Endothelial cell of umbilical vein (primary cell): ENCODE data around the gene CRACR2A. TPM values are rescaled to one million over a fixed set of nuclear protein-coding genes. Genes with fewer than 3 reads are reported as not detected.

ENCODE experiments used
- BruUV-seq: library from RNA; stranded (reverse); fragments of 400-500 nt; replicated peaks from 2 replicates; lab custom pipeline; 2021; lab: Mats Ljungman, UMichigan
- CTCF ChIA-PET: fragments of 300-600, 350-600 bp; sonication (Branson Sonifier 250); formaldehyde crosslinking; loops from one replicate; lab custom pipeline; 2021; ENCODE audit warnings: antibody characterized with exemption, inconsistent platforms; lab: Charles Lee
- POLR2A ChIA-PET: fragments of 300-600, 350-600 bp; sonication (Branson Sonifier 250); formaldehyde crosslinking; loops from one replicate; lab custom pipeline; 2021; ENCODE audit warnings: antibody characterized with exemption, inconsistent platforms; lab: Charles Lee
- DNase-seq: peaks from one replicate; pipeline ENCODE4 v3.0.0-alpha.2; 2011; ENCODE audit warnings: low read depth, low spot score
- FAIRE-seq: peaks from 2 replicates; lab custom pipeline; 2011; peaks lifted over from hg19 to GRCh38; lab: Jason Lieb, UNC
- H2AFZ ChIP-seq: 2 replicates; pipeline ENCODE4 v1.6.0; 2012; ENCODE audit warnings: low read depth, low read length, control low read depth, inconsistent platforms
- H3K27ac ChIP-seq: 2 replicates; pipeline ENCODE4 v1.5.1; 2011; ENCODE audit warnings: low read depth, mild to moderate bottlenecking, control low read depth, low read length, moderate library complexity; ENCODE audit not compliant: insufficient read depth
- H3K27me3 ChIP-seq, 2 experiments: 2 replicates each; pipeline versions ENCODE4 v1.6.0 to v1.6.1; 2011; ENCODE audit warnings: low read length in 2 of 2, mixed read lengths in 1 of 2; ENCODE audit not compliant: control insufficient read depth in 2 of 2, insufficient read depth in 2 of 2
- H3K36me3 ChIP-seq, 2 experiments: 2 replicates in 1 of 2; 3 replicates in 1 of 2; pipeline ENCODE4 v1.5.1; 2011; ENCODE audit warnings: low read length in 2 of 2, mild to moderate bottlenecking in 1 of 2, moderate library complexity in 1 of 2; ENCODE audit not compliant: control insufficient read depth in 2 of 2, insufficient read depth in 2 of 2; ENCODE audit errors: extremely low read depth in 1 of 2
- H3K4me1 ChIP-seq: 3 replicates; pipeline ENCODE4 v1.5.1; 2011; ENCODE audit warnings: mild to moderate bottlenecking, low read length; ENCODE audit not compliant: control insufficient read depth, insufficient read depth; ENCODE audit errors: extremely low read depth
- H3K4me2 ChIP-seq: 2 replicates; pipeline ENCODE4 v1.6.1; 2011; ENCODE audit warnings: low read length, control low read depth, mixed read lengths; ENCODE audit not compliant: insufficient read depth
- H3K4me3 ChIP-seq, 3 experiments: fragments of 200-600 bp in 1 of 3; sonication (generic), shearing (Covaris generic) in 1 of 3; replicated peaks in 1 of 3; 2 replicates each; pipeline ENCODE4 v1.5.1; 2011 to 2016; ENCODE audit warnings: control low read depth in 3 of 3, low read length in 3 of 3, mild to moderate bottlenecking in 2 of 3, inconsistent platforms in 1 of 3, low read depth in 1 of 3, moderate library complexity in 1 of 3; ENCODE audit not compliant: insufficient read depth in 1 of 3
- H3K79me2 ChIP-seq: 2 replicates; pipeline ENCODE4 v1.6.0; 2012; ENCODE audit warnings: low read length, inconsistent platforms; ENCODE audit not compliant: control insufficient read depth, insufficient read depth
- H3K9ac ChIP-seq: replicated peaks from 2 replicates; pipeline ENCODE3; 2011; ENCODE audit warnings: low read length, control low read depth; ENCODE audit not compliant: insufficient read depth; ENCODE audit errors: extremely low read depth
- H3K9me1 ChIP-seq: replicated peaks from 3 replicates; pipeline ENCODE4 v1.6.0; 2011; ENCODE audit warnings: mild to moderate bottlenecking, low read length; ENCODE audit not compliant: control insufficient read depth, insufficient read depth; ENCODE audit errors: extremely low read depth
- H3K9me3 ChIP-seq: replicated peaks from 2 replicates; pipeline ENCODE4 v1.5.1; 2012; ENCODE audit warnings: low read length, inconsistent platforms; ENCODE audit not compliant: control insufficient read depth, insufficient read depth
- H4K20me1 ChIP-seq: replicated peaks from 2 replicates; pipeline ENCODE3; 2011; ENCODE audit warnings: mild to moderate bottlenecking, low read length; ENCODE audit not compliant: control insufficient read depth, insufficient read depth; ENCODE audit errors: extremely low read depth
- CTCF ChIP-seq, 2 donors: IDR thresholded peaks; 1 replicate in 1 of 2; 2 replicates in 1 of 2; pipeline ENCODE4 v1.5.1; 2011; ENCODE audit warnings: low read length in 2 of 2, mild to moderate bottlenecking in 2 of 2, moderate library complexity in 2 of 2, control low read depth in 1 of 2, inconsistent platforms in 1 of 2, low read depth in 1 of 2; ENCODE audit not compliant: insufficient read depth in 1 of 2; ENCODE audit errors: extremely low read depth in 1 of 2
- EZH2 ChIP-seq: IDR thresholded peaks from 2 replicates; pipeline ENCODE4 v1.6.1; 2012; ENCODE audit warnings: borderline replicate concordance, low read depth, mild to moderate bottlenecking, moderate library complexity, low read length, inconsistent platforms; ENCODE audit not compliant: severe bottlenecking
- FOS ChIP-seq: IDR thresholded peaks from 2 replicates; pipeline ENCODE4 v1.6.1; 2011; ENCODE audit warnings: mild to moderate bottlenecking, low read length, moderate library complexity, borderline replicate concordance; ENCODE audit not compliant: insufficient read depth
- GATA2 ChIP-seq: IDR thresholded peaks from 2 replicates; pipeline ENCODE4 v1.7.0; 2011; ENCODE audit warnings: low read depth, mild to moderate bottlenecking, moderate library complexity, mixed read lengths, low read length; ENCODE audit not compliant: insufficient read length, insufficient read depth
- JUN ChIP-seq: IDR thresholded peaks from 2 replicates; pipeline ENCODE4 v1.6.1; 2011; ENCODE audit warnings: borderline replicate concordance, low read depth; ENCODE audit not compliant: insufficient read length, insufficient read depth
- MYC ChIP-seq: IDR thresholded peaks from one replicate; pipeline ENCODE4 v1.6.1; 2011; ENCODE audit warnings: mild to moderate bottlenecking, low read depth, low read length
- POLR2A ChIP-seq: IDR thresholded peaks from 2 replicates; pipeline ENCODE4 v1.6.1; 2012; ENCODE audit warnings: low read depth, mild to moderate bottlenecking, control low read depth, low read length
- POLR2AphosphoS5 ChIP-seq: IDR thresholded peaks from 2 replicates; pipeline ENCODE4 v1.6.1; 2012; ENCODE audit warnings: low read depth, mild to moderate bottlenecking, control low read depth, low read length, moderate library complexity; ENCODE audit not compliant: insufficient read depth
- dilution Hi-C: fragments of 300-500 bp; cut with MboI; formaldehyde crosslinking; loops from one replicate; pipeline ENCODE4 v1.15.0; 2019; ENCODE audit warnings: low sequenced_read_pairs; ENCODE audit not compliant: extremely low pct_ligation_motif_present
- intact Hi-C: fragments of 100-400 bp; cut with micrococcal nuclease; formaldehyde crosslinking; loops from one replicate; pipeline ENCODE4 v1.10.0; 2022
- polyA plus RNA-seq, 4 experiments: library from polyadenylated mRNA; depleted of rRNA in 3 of 4; stranded (reverse) in 3 of 4; unstranded in 1 of 4; fragments of >200 nt; gene quantifications; 2 replicates each; pipeline versions ENCODE4 v1.2.1 to v1.2.3, GENCODE V29; 2011 to 2012; ENCODE audit warnings: missing spikeins in 1 of 4
- total RNA-seq: library from RNA; stranded (reverse); gene quantifications from 2 replicates; pipeline ENCODE4 v1.2.3, GENCODE V29; 2021
- TF ChIP-seq, protein P1 (sequence below): IDR thresholded peaks from 2 replicates; pipeline ENCODE4 v1.6.1; 2011; ENCODE audit not compliant: insufficient read depth, insufficient read length

CRACR2A gene
- total and polyA plus RNA-seq, 2 donors (not counting 3 experiments of a cell fraction or from before 2014, with no cell fraction given), result 4.4 to 15.9 TPM

- H3K9me1 ChIP-seq, result no peaks in the 10 kb centered on the region
- H3K4me1 ChIP-seq, result no peaks in the 10 kb centered on the region
- no peak overlapping the region for H3K9ac ChIP-seq
- no peak overlapping the region for H3K4me3 ChIP-seq
- TF ChIP-seq JUN, result no peak
- TF ChIP-seq POLR2A, result no peak
- no peak for TF ChIP-seq MYC
- TF ChIP-seq POLR2AphosphoS5, result no peak
- no peak for TF ChIP-seq CTCF (IDR thresholded peaks at IDR 0.05; ENCODE audit: extremely low read depth in 1 of 2, insufficient read depth in 1 of 2, low read depth in 1 of 2, low read length in 2 of 2)
- TF ChIP-seq FOS, result no peak
- TF ChIP-seq GATA2, result no peak
- TF ChIP-seq, protein P1, sequence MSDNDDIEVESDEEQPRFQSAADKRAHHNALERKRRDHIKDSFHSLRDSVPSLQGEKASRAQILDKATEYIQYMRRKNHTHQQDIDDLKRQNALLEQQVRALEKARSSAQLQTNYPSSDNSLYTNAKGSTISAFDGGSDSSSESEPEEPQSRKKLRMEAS, result no peak
- TF ChIP-seq EZH2, result no peak
- H3K4me2 ChIP-seq, result no peak overlapping the region
- no peak for DNase-seq
- no peaks in the 10 kb centered on the region for H3K79me2 ChIP-seq
- intact Hi-C loops (no loop called here), dilution Hi-C loops (no loop called here)
- H3K27ac ChIP-seq, result no peak overlapping the region
- H4K20me1 ChIP-seq, result no peaks in the 10 kb centered on the region
- no peak overlapping the region for H2AFZ ChIP-seq
- ChIA-PET CTCF (no interaction called here), POLR2A (no interaction called here)
- FAIRE-seq, result no peak
- no TSS peak for BruUV-seq
- H3K27me3 ChIP-seq, result peaks cover 0 to 2% of the 10 kb centered on the region in 2 experiments
- no peaks in the 10 kb centered on the region for H3K9me3 ChIP-seq
- no peaks in the 10 kb centered on the region for H3K36me3 ChIP-seq
Measured at GRCh38 chr12:3594966-3595365, 157.9 kb downstream of the CRACR2A start.
